NCI-H1092 treated with DMSO at 0.1 percent for 48 hours (cell line): ENCODE measurements around the gene RNF183.
"Not testable (repeated sequence)": the region's sequence is repeated elsewhere in the genome, so short reads cannot be mapped to it uniquely, and the experiment has no call there.

Experiments used
- DNase-seq: peaks from one replicate; lab custom pipeline; 2025; lab: John Stamatoyannopoulos, UW

RNF183 gene

DNA sequence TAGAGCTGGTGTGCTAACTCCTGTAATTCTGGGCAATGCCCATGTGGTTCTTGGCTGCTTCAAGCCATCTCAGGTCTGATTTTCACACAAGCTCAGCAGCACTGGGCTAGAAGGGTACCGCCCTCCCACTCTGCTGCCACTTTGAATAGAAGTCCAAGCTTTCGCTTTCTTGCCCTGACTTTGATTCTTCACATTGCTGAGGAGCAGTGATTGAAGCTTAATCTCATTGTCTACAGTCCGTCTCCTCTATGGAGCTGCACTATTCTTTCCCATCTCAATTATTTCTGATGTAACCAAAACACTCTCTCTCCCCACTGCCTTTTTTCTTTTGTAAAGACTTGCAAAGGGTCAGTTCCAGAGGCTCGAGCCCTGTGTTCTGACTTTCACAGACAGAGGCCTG lies 12.9 kb upstream of the RNF183 start:
- no peak for DNase-seq

DNA sequence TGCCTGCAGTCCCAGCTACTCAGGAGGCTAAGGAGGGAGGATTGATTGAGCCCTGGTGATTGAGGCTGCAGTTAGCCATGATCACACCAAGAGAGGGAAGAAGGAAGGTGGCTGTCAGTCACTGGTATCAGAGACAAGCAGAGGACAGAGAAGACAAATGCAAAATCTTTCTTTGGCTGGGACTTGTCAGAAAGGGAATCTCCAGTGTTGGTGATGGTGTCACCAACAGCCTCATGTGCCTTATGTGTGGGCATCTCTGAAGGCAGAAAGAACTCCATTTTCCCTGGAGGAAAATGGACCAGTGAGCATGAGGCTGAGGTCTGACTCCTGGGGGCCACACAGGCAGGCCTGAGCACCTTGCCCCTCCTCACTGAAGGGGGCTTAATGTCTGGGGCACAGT lies 12.1 kb upstream of the RNF183 start:
- DNase-seq = no peak

DNA sequence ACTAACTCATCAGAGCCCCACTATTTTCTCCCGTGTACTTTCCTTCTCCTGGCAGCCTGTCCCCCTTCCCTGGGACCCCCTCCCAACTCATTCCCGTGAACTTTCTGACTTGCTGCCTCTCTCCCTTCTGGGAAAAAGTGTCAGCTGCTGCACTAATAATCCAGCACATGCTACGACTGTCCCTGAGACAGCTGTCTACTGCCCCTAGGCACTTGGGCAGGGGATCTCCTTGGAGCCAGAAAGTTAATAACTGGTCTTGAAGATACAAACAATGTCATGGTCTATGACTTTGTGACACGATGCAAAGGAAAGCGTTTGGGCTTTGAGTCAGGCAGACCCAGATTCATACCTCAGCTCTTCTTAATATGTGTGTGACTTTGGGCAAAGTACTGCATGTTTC lies 10.1 kb upstream of the RNF183 start:
- no peak for DNase-seq

DNA sequence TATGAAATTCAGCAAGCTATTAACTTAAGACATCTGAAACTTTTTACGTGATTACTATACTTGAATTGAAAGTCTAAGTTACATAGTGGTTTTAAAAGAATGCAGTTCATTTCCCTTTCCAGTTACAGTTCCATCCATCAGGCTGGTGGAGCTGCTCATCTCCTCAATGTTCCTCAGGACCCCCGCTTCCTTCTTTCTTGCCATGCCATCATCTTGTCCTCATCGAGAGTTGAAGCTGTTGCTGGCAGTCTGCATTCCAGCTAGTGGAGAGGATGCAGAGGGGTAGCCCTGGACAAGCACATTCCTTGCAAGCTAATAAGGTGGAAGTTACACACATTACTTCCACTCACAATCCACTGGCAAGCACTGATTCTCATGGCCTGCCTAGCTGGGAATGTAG lies 8.8 kb upstream of the RNF183 start:
- no peak for DNase-seq

DNA sequence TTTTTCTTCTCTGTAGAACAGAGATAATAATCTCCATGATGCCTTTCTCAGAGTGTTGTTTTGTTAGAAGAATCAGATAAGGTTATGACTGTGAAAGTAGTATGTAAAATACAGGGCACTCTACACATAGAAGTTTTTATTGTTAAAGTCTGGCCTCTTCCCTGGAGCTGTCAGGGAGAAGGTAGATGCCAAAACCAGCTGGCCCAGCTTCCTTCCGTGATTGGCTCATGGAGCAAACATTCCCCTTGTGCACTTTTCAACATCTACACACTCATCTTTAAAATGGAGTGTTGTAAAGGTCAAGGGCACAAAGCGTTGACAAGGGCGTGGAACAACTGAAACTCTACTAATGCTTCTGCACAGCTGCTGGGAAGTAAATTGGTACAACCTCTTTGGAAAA lies 7.4 kb upstream of the RNF183 start:
- no peak for DNase-seq

DNA sequence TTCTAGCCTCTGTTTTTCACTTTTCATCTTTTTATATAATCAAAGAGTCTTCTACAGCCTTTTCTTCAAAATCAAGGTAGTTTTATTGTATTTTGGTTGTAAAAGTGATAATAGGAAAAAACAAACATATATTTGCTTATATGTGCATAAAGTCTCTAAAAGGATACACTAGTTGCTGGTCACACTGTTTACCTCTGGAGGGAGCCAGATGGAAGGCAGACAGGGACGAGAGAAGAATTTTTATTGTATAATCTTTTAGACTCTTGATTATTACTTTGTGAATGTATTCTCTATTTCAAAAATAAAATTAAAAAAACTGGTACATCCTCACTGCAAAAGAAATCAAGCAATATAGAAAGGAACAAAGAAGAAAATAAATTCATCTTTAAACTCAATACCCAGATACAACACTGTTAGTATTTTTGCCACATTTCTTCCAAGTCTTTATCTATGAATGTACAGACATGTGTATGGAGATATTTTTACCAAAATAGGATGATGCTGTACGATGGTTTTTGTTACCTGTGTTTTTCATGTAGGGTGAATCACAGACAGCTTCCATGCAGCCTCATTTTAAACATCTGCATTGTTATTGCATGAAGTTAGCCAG lies 6.1 kb upstream of the RNF183 start:
- DNase-seq = peak; percentile 46

DNA sequence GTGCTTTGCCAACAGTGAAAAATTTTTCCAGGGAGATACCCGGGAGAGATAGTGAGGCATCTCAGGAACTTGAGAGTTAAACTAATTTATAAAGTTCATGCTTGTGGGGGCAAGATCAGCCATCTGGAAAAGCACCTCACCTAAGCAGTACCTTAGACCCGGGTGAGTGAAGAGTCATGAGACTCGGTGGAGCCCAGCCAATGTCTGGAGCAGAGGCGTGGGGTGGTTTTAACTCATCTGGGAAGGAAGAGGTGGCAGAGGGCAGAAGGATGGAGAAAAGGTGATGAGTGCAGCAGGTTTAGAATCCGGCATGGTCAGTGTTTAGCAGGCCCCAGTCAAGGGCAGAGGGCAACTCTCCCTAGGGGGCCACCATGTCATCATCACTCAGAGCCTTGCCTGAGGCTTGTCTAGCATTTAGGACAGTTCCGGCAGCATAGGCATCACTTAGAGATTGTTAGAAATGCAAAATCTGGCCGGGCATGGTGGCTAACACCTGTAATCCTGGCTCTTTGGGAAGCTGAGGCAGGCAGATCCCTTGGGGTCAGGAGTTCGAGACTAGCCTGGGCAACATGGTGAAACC lies 4.3 kb upstream of the RNF183 start:
- no peak for DNase-seq

DNA sequence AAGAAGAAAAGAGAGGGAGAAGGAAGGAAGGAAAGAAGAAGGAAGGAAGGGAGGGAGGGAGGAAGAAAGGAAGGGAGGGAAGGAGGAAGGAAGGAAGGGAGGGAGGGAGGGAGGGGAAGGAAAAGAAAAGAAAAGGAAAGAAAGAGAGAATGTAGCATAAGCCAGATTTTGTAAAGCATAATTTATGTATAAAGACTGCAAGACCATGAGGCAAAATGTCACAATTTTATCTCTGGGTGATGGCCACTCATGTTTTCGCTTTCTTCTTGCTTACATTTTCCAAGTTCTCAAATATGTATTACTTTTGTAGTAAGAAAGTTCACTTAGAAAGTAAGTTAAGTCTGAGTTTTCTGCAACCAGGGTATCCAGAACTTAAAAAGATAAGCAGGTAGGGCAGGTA lies 3.4 kb upstream of the RNF183 start:
- no peak for DNase-seq

DNA sequence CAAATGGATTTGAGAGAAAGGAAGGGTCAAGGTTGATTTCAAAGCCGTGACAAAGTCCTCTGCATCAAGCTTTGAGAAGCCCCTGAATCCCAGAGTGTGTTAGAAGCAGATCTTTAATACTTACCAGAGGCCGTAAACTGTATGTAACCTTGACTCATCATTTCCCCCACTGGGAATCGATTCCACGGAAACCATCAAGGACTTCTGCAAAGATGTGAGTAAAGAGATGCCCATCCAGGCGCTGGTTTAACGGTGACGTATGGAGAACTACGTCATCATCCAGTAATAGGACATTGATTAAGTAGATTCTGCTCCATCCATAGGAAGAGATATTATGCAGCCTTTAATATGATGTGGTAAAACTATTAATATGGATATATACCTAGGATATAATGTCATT lies 1.6 kb downstream of the RNF183 start:
- DNase-seq = no peak

DNA sequence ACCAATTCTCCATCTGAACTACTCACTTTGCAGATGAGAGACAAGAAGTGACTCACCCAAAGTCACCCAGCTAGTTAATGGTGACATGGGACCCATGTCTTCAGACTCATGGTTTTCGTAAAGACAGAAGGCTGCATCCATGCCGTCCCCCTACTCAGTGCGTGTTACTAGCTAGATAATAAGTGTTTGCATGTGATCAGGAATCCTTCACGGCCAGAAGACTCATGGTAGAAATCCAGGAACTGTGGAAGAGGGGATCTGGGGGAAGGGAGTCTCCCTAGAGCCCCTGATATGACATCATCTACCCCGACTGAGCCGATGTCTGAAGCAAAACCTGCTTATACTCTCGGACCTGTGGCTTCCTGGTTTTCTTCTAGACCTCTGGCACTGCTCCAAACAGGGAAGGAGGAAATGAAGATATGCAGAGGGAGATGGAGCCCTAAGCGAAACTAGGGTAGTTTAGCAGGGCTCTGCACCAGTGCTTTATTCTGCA lies 3.3 kb downstream of the RNF183 start:
- DNase-seq = no peak

DNA sequence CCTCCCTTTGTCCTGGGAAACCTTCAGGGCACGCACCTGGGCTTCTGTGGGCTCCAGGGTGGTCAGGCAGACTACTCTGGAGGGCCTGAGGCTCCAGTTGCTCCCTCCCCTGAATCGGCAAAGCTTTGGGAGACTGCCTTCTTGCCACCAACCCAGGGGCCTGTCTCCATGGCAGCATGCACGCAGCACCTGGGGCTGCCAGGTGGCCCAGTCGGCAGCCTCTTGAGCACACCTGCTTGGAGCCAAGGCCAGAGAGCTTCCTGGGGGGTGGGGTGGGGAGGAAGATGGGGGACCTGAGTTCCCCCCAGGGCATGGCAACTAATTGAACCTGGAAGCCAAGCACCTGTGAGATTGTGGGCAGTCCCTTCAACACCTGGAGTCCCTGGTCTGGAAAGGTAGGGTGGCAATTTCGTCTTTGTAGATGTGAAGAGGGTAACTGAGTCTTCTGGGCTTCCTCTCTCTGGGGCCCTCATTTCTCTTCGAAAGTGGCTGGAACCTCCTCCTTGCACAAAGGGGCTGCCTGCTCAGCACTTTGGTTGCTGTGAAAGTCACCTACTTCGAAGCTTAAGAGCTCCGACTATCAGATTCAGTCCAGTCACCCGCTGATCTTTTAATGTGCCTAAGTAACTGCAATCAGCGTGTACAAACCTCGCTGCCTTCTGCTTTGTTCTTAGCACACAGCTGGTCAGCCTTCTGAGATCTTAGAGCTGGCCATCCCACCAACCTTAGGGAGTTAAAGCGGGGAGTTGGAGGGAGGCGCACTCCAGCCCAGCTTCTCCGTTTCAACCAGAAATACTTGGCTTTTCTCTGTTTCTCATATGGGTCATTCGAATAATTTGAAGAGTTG lies 4.0 kb downstream of the RNF183 start:
- peak; percentile 21 for DNase-seq

DNA sequence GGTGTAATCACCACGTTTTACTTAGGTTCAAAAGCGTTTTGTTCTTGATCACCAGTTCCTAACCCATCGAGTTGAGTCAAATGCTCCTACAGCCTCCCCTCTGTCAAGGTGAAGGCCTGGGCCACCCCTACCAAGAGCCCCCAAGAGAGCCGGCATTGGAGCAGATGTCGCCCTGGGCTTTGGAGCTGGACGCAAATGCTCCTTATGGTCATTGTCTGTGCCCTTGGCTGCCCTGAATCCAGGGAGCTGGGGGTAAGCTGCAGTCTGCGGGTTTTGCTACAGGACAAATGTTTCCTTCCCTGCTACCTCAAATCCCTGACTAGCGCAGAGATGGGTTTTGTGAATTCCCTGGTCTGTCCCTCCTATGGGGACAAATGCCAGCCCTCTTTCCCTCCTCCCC lies 4.9 kb downstream of the RNF183 start:
- no peak for DNase-seq

DNA sequence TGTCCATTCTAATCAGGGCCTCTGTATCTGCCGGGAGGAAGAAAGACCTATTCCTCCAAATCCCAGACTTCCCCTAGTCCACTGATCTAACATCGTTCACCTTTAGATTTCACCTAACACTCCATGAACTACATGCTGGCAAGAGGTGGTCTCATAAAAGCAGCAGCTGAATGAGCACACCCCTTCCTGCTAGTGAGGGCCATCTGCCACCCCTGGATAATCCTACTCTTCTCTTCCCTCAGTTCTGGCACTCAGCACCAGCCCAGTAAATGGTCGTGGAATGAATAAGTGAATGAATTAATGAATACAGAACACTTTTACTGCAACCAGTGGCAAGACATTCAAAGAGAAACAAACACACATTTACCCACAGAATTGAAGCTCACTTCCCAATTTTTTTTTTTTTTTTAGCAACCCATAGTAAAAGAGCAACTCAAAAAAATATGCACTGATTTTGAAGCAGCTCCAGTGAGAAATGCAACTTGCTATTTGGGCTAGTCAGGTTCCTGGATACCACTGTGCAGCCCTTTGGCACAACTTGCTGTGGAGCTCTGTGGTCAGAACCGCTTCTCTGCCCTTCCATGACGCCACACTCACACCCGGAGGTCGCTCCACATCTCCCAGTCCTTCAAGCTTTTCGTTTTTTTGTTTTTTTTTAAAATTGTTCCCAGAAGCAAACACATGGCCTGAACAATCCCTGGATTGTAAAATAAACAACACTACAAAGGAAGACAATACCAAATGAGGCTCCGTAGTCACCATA lies 6.2 kb downstream of the RNF183 start:
- no peak for DNase-seq

DNA sequence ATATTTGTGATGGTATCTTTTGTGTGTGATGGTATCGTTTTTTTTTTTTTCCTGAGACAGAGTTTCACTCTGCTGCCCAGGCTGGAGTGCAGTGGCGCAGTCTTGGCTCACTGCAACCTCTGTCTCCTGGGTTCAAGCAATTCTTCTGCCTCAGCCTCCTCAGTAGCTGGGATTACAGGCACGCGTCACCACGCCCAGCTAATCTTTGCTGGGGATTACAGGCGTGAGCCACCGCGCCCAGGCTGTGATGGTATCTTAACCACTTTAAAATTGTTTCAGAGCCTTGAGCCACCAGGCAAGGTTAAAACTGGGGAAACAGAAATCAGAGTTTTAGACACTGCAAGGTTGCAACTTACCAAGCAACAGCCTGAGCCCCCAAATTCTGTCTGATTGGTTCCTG lies 6.9 kb downstream of the RNF183 start:
- not testable (repeated sequence) for DNase-seq

DNA sequence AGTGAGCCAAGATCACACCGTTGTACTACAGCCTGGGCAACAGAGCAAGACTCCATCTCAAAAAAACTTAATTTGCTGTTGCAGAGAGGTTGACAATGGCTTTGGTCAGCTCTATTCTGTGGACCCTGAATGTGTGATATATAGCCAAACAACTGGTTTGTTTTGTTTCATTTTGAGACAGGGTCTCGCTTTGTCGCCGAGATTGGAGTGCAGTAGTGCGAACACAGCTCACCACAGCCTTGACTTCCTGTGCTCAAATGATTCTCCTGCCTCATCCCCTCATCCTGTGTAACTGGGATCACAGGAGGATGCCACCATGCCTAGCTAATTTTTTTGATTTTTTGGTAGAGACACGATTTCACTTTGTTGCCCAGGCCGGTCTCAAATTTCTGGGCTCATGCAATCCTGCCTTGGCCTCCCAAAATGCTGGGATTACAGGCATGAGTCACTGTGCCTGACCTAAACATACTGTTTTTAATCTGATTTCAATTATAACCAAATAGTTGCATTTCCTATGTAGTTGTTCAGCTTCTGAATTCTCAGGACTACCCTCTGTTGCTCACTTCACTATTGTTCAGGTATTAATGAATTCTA lies 9.8 kb downstream of the RNF183 start:
- DNase-seq = no peak

DNA sequence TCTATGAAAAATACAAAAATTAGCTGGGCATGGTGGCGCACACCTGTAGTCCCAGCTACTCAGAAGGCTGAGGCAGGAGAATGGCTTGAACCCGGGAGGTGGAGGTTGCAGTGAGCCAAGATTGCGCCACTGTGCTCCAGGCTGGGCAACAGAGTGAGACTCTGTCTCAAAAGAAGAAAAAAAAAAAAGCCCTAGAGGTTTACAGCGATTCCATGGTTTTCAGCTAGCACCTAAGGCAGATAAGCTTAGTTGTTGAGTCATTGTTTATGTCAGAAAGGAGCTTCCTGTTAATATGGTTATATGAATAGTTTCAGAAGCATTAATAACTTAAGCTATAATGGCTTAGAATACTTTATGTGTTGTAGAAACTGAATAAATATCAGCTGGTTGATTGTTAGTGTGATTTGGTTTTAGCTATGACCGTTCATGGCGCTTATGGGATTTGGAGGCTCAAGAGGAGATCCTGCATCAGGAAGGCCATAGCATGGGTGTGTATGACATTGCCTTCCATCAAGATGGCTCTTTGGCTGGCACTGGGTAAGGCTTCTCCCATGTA lies 13.0 kb downstream of the RNF183 start:
- no peak for DNase-seq

DNA sequence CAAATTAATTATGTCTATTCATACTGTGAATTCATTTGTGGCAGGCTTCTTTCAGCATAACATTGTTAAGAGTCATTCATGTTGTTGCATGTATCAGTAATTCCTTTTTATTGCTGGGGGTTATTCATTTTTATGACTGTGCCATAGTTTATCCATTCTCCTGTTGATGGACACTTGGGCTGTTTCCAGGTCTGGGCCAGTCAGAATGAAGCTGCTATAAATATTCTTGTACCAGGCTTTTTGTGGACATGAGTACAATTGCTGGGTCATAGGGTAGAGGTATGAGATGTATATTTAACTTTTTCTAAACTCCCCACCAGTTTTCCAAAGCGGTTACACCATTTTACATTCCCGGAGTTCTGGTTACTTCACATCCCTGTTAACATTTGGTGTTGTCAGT lies 14.1 kb downstream of the RNF183 start:
- no peak for DNase-seq

DNA sequence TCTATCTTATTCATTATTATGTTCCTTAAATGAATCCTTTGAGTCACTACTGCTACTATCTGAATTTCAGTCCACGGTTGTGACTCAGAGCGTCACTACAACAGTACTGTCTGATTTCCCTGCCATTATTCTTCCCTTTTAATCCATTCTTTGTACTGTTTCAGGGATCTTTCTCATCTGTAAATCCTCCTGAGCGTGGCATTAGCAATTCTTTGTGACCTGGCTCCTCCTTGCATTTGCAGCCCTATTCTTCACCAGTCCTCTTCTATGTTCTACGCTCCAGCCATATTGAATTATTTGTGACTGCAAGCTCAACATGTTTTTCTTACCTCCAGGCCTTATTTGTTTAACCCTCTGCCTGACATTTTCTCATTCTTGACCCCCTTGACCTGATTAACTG lies 21.8 kb downstream of the RNF183 start:
- DNase-seq = no peak

DNA sequence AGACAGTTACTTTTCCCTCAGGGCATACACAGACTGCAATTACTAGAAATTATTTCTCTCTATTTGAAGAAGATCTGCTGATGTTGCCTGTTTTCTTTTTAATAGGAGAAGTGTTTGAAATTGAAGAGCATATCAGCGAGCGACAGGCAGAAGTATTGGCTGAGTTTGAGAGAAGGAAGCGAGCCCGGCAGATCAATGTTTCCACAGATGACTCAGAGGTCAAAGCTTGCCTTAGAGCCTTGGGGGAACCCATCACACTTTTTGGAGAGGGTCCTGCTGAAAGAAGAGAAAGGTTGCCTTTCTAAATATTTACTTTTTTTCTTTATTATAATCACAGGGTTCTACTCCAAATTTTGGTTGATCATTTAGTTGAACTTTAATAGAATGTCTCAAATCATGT lies 24.3 kb downstream of the RNF183 start:
- DNase-seq = no peak

DNA sequence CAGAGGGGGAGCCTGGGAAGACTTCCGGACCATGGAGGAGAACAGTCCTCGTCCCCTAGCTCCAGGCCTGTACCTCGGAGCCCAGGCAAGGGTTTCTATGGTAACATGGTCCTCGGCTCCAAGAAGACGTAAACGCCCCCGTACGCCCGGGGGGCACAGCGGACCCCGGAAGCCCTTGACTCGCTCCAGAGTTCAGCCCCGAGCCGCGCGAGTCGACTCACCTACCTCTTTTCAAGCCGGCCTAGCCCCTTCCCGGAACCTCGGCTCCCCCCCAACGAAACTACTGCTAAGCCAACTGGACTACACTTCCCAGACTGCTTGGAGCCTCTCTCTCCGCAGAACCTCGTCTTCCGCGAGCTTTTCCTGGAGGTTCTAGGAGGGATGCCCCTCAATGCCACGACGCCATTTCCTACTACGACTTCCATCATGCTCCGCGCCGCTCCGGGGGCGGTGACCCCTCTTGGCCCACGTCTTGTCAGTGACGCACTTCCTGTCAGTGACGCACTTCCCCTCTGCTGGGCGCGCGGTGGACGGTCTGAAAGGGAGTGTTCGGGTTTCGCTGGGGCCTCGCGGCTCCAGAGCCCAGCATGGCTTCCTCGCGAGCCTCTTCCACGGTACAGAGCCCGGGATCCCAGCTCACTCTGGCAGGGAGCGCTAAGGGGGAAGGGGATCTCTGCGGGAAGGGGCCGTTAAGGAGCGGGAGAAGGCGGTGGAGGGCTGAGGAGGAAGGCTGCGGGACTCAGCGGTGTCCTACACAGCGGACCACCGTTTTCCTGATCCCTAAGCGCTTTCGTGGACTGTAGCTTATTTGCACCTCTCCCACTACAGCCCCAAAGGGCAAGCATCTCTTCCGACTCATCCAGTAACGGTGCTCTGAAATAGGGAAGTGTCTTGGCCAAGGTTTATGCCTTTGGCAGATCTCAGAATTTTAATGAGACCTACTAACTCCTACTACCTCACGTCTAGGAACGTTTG lies 27.7 kb downstream of the RNF183 start, which contains the start of the genes CDC26 and PRPF4:
Gene CDC26 (minus strand): TSS at position 416 of the 975 bp plus-strand sequence. CDS start 3,065 bp downstream, outside the sequence.
Gene PRPF4 (plus strand): TSS at position 502 of the 975 bp plus-strand sequence. CDS start 86 bp downstream, at position 588.
- DNase-seq = peak; percentile 99
